Right lobe of liver (tissue), 4 donors: ENCODE data around the gene NTNG2.

ENCODE experiments used
- POLR2A ChIP-seq: fragments of 450-650 bp; IDR thresholded peaks from one replicate; pipeline ENCODE4 v1.6.1; 2017; ENCODE audit warnings: antibody characterized with exemption, mild to moderate bottlenecking
- TF ChIP-seq, protein P1 (sequence below), 4 donors: fragments of 200-600 bp in 3 of 4; fragments of 450-650 bp in 1 of 4; IDR thresholded peaks; one replicate each; pipeline versions ENCODE4 v1.5.1 to v1.8.0; 2016 to 2022; ENCODE audit warnings: antibody characterized with exemption in 4 of 4, mild to moderate bottlenecking in 2 of 4
- donor health status: DM: no; HTN: no; CAD: no.
- donor health status: DM: no; HTN: no; CAD: no.
- donor health status: DM: no; HTN: yes; CAD: no.

DNA sequence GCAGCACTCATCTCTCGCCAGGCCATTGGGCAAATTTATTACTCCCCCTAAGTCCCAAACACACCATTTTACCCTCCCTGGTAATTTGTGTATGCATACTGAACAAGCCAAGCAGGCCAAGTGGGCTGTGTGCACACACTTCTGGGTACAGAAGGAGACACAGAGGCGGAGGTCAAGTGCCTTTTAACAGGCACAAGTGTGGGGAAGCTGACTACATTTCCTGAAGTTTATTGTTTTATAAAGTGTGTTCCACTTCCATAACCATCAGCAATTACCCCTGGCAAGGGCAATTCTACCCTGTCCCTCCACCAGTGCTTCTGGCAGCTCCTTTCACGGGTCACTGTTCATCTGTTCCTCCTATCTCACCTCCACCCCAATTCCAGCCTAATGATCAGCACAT, 99.0 kb downstream of the NTNG2 start:
- TF ChIP-seq, protein P1, sequence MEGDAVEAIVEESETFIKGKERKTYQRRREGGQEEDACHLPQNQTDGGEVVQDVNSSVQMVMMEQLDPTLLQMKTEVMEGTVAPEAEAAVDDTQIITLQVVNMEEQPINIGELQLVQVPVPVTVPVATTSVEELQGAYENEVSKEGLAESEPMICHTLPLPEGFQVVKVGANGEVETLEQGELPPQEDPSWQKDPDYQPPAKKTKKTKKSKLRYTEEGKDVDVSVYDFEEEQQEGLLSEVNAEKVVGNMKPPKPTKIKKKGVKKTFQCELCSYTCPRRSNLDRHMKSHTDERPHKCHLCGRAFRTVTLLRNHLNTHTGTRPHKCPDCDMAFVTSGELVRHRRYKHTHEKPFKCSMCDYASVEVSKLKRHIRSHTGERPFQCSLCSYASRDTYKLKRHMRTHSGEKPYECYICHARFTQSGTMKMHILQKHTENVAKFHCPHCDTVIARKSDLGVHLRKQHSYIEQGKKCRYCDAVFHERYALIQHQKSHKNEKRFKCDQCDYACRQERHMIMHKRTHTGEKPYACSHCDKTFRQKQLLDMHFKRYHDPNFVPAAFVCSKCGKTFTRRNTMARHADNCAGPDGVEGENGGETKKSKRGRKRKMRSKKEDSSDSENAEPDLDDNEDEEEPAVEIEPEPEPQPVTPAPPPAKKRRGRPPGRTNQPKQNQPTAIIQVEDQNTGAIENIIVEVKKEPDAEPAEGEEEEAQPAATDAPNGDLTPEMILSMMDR (IDR thresholded peaks at IDR 0.05), result no peak
- TF ChIP-seq POLR2A, result no peak
